Stimulated activated naive CD8-positive, alpha-beta T cell treated with anti-CD3 and anti-CD28 coated beads, Interleukin-15, Interleukin-2, amounts not matched to agents 100 U/mL and 50 U/mL, for 24 hours (primary cell): ENCODE data around the gene TDRD15.
"Not testable (repeated sequence)": the region's sequence is repeated elsewhere in the genome, so short reads cannot be mapped to it uniquely, and the experiment has no call there.

Experiments used
- ATAC-seq: fragments of 150-1000 bp; cut with Tn5 transposase; one replicate; pipeline ENCODE4 v1.10.0; 2021
- DNase-seq: peaks from one replicate; pipeline ENCODE4 v3.0.0; 2021

The TDRD15 gene

DNA sequence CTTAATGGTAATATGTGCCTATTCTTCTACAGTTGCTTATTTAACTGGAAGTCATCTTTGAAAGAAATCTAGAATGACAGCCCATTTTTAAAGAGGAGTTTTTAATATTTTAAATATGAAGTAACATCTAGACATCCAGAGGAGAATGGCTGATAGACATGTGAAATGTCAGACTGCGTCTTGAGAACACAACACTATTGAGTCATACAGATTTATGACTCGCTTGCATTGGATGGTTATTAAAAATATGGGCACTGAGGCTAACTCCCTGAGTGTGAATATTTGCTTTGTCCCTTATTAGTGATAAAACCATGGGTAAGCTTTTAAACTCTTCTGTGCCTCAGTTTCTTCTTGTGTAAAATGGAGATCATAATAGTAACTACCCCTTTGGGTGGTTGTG, 22.9 kb downstream of the TDRD15 start:
- DNase-seq (no peak), ATAC-seq (no peak)

DNA sequence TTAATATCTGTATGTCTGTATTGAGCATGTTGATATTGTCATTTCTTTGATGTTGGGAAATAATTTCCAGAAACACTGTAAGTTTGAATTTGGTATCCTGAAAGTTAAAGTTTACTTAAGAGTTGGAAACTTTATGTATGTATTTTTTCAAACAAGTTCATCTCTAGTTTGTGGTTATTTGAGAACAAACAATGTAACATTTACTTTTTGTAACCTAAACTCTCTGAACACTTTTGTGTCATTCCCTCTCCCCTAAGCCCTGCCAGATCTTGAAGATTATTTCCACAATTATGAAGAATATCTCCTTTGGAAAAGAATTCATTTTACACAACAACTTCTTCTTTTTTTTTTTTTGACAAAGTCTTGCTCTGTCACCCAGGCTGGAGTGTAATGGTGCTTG, 24.9 kb downstream of the TDRD15 start:
- DNase-seq, result no peak
- ATAC-seq, result no peak

DNA sequence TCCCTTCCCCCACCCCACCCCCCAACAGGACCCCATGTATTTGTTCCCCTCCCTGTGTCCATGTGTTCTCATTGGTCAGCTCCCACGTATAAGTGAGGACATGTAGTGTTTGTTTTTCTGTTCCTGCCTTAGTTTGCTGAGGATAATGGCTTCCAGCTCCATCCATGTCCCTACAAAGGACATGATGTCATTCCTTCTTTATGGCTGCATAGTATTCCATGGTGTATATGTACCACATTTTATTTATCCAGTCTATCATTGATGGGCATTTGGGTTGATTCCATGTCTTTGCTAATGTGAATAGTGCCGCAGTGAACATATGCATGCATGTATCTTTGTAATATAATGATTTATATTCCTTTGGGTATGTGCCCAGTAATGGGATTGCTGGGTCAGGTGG, 27.5 kb downstream of the TDRD15 start:
- not testable (repeated sequence) for DNase-seq, ATAC-seq

DNA sequence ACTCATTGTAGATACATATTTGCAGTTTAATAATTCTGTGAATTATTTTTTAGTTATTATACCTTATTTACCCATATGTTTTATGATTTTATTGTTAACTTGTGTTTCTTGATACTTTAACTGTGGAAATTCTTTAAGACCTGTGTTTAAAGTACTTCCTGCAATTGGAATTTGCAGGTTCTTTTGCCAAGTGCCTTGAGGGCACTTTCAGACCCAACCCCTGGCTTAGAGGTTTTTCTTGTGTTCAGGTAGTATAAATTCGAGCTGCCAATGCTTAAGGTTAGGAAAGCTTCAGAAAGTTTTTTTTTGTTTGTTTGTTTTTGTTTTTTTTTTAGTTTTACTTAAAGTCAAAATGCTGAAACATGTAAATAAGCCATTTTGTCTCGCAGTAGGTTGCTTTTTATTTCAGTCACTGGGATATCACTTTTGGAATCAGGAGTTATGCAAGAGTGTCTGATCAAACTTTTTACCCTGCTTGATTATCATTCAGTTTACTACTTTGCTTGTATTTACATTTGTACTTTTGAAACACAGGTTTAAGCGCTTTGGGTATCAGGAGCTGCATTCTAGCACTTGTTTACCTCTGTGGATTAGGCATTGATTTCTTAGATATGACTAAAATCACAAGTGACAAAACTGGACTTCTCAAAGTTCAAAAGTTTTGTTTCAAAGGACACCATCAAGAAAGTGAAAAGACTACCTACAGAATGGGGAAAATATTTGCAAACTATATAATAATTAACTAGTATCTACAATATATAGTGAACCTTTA, 31.8 kb downstream of the TDRD15 start:
- ATAC-seq (no peak), DNase-seq (no peak)

DNA sequence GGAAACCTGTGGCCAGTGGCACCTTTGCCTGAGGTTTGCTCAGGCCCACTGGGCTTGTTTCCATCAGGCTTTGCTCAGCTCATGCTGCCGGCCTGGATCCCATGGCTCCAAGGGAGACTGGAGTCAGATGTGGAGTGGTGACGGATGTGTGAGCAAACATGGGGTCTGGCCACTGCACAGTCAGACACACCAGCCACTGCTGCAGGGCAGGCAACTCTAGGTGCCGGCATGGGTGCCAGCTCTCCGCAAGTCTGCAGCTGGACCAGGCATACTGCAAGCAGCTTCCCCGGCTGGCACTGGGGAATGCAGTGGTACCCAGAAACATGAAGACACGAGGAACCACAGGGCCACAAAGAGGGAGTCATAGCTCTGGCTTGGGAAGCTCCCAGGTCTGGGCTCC, 37.4 kb downstream of the TDRD15 start:
- ATAC-seq (no peak), DNase-seq (no peak)

DNA sequence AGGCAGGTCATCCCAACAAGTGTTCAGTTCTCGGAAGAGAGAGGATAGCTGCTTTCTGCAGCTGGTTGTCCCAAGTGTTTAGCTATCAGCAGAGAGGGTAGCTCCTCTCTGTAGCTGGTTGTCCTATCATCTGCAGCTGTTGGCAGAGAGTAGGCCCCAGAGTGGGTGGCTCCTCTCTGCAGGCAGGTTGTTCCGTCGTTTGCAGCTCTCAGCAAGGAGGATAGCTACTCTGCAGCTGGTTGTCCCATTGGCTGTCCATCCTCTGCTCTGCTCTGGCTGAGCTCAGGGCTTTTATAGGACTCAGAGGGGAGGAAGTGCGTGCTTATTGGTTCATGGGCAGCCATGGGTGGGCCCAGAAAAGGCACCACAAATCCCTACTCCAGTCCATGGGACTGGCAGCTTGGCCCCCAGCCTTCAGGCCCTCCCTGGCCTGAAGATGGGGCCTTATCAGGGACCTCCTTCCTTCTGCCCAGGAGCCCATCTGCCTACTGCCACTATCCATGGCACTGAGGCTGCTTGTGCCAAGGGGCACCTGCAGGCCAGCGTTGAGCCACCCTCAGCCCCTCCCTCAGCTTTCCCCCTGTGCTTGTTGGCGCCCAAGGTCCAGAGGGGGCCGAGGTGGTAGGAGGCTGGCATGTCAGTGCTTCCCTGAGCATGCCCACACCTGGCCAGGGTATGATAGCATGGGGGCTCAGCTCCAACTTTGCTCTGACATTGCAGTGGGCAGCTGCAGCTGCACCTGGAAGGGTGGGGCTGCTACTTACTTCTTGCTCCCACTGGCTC, 38.3 kb downstream of the TDRD15 start:
- ATAC-seq, result no peak
- no peak for DNase-seq

DNA sequence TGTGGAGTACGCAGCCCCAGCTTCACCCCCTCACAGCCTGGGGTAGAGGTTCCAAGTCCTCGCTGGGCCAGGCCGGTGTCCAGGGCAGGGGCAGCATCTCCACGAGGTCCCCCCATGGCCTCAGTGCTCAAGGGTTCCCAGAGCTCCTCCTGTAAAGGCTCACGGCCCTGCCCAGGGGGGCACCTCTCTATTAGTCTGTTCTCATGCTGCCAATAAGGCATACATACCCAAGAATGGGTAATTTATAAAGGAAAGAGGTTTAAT, 38.8 kb downstream of the TDRD15 start:
- DNase-seq, result no peak
- ATAC-seq, result no peak

DNA sequence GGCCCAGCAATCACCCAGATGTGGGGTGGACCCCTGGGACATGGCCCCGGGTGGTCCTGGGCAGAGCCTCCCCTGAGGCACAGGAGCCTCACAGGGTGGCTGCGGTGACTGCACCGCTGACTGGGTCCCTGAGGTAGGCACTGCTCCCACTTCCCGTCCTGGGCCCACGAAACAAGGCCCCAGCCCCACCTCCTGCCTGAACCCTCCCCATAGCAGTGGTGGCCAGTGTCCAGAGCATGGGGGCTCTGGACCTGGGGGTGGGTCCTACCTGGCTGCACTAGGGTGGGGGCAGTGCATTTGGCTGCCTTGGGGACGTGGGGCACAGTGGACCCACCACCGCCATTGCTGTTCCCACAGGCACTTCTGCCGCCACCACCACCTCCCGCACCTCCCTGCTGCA, 39.4 kb downstream of the TDRD15 start:
- no peak for ATAC-seq

DNA sequence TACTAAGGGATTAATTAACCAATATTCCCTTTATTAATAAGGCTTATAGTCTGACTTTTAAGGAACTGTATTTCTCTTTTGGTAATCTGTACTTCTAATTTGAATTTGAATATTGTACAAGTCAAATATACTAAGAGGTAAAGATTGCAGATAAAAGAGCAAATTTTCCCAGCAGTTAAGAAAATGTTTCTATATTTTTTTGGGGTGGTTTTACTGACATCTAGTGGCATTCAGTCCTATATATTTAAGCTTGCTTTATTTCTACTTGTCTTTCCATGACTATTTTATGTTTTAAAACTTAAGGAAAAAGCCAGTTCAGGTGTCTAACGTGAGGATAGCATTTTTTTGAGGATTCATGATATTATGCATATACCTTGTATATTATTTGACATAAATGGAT, 41.6 kb downstream of the TDRD15 start:
- DNase-seq (no peak), ATAC-seq (no peak)

More for the DNA sequence above, 39.4 kb downstream of the TDRD15 start:
- no peak for DNase-seq

DNA sequence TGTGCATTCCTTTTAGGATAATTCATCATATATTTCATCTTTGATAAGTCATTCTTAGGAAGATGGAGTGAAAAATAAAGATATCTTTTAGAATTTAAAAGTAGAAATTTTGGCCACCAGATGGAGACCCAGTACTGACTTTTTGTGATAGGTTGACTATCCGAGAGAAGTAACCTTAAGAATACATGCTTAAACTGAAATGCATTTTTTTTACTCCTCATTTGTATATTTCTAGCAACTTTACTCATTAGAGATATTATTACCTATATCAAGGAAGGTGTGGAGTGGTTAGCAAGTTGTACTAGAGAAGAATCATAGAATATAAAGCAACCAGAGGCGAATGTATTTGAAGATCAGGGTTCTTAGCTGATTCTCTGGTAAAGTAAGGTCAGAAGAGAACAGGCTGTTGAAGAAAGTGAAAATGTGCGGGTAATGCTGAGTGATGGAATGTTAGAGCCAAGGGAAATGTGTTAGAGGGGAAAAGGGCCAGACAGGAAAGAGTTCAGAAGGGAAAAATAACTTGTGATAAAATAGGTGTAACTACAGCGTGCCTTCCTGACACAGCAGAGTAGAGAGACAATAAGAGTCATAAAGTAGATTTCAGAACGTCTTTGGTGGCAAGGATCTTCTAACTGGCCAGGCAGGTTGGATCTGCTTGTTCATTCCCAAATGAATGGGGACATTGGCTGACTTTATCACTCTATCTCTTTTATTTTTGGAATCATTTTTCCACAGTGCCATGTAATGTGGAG, 52.3 kb downstream of the TDRD15 start:
- DNase-seq, result no peak
- no peak for ATAC-seq

DNA sequence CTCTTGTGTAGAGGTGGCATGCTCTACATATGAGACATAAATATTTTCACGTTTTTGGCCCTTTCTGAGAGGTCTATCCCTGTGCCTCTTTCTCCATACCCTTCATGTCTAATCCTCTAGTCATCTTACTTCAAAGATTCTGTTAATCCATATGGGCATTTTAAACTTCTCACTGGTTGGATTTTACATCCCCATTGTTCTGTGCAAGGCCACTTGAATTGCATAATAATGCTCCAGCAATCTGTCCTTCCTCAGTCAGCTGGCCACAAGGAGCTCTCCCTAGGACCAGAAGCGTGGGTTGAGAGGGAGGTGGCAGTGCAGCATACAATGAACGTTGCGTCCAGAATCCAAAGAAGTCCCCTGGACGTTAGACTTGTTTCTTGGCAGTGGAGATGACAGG, 58.2 kb downstream of the TDRD15 start:
- no peak for DNase-seq
- no peak for ATAC-seq

DNA sequence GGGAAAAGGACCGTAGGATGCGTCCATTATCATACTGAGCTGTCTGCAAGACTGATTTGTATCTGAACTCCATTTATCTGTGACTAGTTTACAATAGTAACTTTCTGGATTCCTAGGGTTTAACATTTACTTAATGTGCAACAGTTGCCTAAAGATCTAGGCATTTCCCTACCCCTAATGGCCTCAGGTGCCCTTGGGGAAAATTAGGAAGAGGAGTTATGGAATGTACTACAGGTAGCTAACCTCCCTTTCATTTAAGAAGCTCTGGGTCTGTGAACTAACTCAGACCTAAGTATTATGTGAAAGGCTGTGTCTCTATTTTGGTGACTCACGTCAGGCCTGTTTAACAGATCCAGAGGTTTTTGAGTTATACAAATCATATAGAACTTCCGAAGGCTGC, 59.5 kb downstream of the TDRD15 start:
- DNase-seq (no peak), ATAC-seq (no peak)

DNA sequence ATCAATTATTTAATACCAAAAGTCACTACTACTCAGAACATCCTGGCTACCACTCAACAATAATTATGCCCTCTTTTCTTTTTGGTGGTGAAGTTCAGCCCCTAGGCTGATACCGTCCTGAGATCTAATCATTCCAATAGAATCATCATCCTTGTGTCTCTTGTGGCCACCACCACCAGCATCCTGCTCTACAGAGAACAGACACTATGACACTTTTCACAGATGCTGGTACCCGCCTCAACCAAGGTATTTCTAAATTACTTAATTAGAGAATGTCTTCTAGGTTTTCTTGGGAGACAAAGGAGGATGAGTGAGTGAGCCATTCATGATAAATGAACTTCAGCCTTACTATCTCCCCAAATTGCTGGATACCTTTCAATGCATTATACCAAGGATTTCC, 60.0 kb downstream of the TDRD15 start:
- DNase-seq (no peak), ATAC-seq (no peak)

DNA sequence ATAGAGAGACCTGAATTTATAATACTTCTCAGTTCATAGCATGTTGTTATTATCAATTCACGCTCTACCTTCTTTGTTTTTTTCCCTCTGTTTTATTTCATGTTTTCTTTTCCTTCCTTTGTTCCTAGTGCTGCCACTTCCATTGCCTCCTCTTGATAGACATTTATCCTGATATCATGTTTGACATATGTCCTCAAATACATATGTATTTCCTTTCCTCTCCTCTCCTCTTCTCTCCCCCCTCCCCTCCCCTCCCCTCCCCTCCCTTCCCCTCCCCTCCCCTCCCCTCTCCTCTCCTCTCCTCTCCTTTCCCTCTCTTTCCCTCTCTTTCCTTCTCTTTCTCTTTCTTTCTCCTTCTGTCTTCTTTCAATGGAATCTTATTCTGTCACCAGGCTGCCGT, 67.8 kb downstream of the TDRD15 start:
- DNase-seq (no peak), ATAC-seq (no peak)
